Uterus (tissue), 4 donors: ENCODE results near the gene FBLIM1. TPM values are rescaled to one million over a fixed set of nuclear protein-coding genes. Genes with fewer than 3 reads are reported as not detected.

Source experiments
- DNase-seq, 2 donors: peaks; one replicate each; pipeline ENCODE4 v3.0.0-alpha.2; 2019 to 2020
- H3K27ac ChIP-seq, 2 donors: fragments of 200-600 bp; sonication (generic); 1 replicate in 1 of 2; 2 replicates in 1 of 2; pipeline ENCODE4 v1.5.1; 2016 to 2018
- H3K27me3 ChIP-seq, 2 donors: fragments of 200-600 bp; sonication (generic); one replicate each; pipeline ENCODE4 v1.5.1; 2018 to 2019; ENCODE audit warnings: control low read depth in 1 of 2
- H3K36me3 ChIP-seq, 2 donors: fragments of 200-600 bp; sonication (generic); one replicate each; pipeline ENCODE4 v1.5.1; 2019; ENCODE audit warnings: control low read depth in 1 of 2
- H3K4me1 ChIP-seq, 2 donors: fragments of 200-600 bp; sonication (generic); one replicate each; pipeline ENCODE4 v1.5.1; 2018 to 2019; ENCODE audit warnings: control low read depth in 1 of 2
- H3K4me3 ChIP-seq, 2 donors: fragments of 200-600 bp; sonication (generic); 1 replicate in 1 of 2; 2 replicates in 1 of 2; pipeline ENCODE4 v1.5.1; 2018 to 2019; ENCODE audit warnings: mild to moderate bottlenecking in 1 of 2
- H3K9me3 ChIP-seq, 2 donors: fragments of 200-600 bp; sonication (generic); one replicate each; pipeline ENCODE4 v1.5.1; 2019; ENCODE audit warnings: control low read depth in 1 of 2
- CTCF ChIP-seq, 4 experiments: fragments of 200-600 bp in 2 of 4; fragments of 450-650 bp in 2 of 4; sonication (generic) in 2 of 4; IDR thresholded peaks; one replicate each; pipeline ENCODE4 v1.5.1; 2016 to 2019; ENCODE audit warnings: antibody characterized with exemption in 4 of 4, mild to moderate bottlenecking in 2 of 4, moderate library complexity in 1 of 4
- POLR2A ChIP-seq, 2 donors: fragments of 450-650 bp; IDR thresholded peaks; one replicate each; pipeline ENCODE4 v1.6.1; 2016; ENCODE audit warnings: antibody characterized with exemption in 2 of 2, mild to moderate bottlenecking in 1 of 2, moderate library complexity in 1 of 2
- intact Hi-C: fragments of 100-400 bp; cut with DNase I; formaldehyde crosslinking; loops from one replicate; pipeline ENCODE4 v1.15.1; 2023; ENCODE audit warnings: low total_unique reads
- total RNA-seq, 4 donors: library from RNA; depleted of rRNA in 3 of 4; stranded (reverse); fragments of >200 nt in 3 of 4; gene quantifications; one replicate each; pipeline versions ENCODE4 v1.1.0 to v1.2.4, GENCODE V29; 2014 to 2023
- donor health status: DM: yes; HTN: yes; CAD: no.

FBLIM1 gene
- total RNA-seq, 4 donors from 2014 or later, result 12.9 to 96.9 (median 74.3) TPM

GRCh38 chr1:15833069-15833679 is 74.6 kb downstream of the FBLIM1 start:
- no peaks in the 10 kb centered on the region for H3K9me3 ChIP-seq
- H3K36me3 ChIP-seq, result no peaks in the 10 kb centered on the region
- peak; percentile 59 to 60 for DNase-seq
- H3K27me3 ChIP-seq, result no peaks in the 10 kb centered on the region
- TF ChIP-seq POLR2A (IDR thresholded peaks at IDR 0.05), result no peak
- peaks cover 6 to 15% of the 10 kb centered on the region in 2 donors for H3K4me1 ChIP-seq
- H3K4me3 ChIP-seq, result peak overlapping the region; percentile 66 to 96
- peak overlapping the region; percentile 99 to 100 for H3K27ac ChIP-seq
- intact Hi-C loops, result loop anchor here (2.0 kb wide), 1 partner anchor 16 kb away; no protein-coding TSS in a partner anchor

DNA sequence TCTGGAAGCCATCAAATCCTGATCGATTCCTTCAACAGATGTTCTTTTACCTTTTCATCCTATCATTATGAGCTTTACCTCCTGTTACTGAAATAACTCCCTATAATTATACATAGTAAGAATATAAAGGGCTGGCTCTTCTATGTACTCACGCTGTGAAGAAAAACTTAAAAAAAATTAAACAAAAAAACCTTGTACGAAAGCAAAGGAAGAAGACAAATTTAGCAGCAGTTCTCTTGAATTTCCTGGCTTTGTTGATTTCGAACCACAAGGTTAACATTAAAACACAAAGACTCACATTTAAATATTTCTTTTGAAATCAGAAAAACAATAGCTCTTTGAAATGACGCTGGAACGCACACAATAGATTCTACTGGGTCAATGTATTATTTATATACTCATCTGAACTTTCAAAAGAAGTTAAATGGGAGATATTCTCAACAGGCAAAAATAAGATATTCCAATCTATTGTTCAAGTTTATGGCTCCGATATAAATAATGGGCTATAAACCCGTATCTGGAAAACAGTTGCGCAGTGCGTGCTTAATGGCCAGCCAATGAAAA is 75.3 kb downstream of the FBLIM1 start:
- peaks cover 6 to 15% of the 10 kb centered on the region in 2 donors for H3K4me1 ChIP-seq
- H3K36me3 ChIP-seq, result no peaks in the 10 kb centered on the region
- H3K27ac ChIP-seq, result peak overlapping the region; percentile 99 to 100
- DNase-seq, result no peak
- no peak for TF ChIP-seq POLR2A (IDR thresholded peaks at IDR 0.05)
- no peak for TF ChIP-seq CTCF (IDR thresholded peaks at IDR 0.05)
- H3K9me3 ChIP-seq, result no peaks in the 10 kb centered on the region
- H3K27me3 ChIP-seq, result no peaks in the 10 kb centered on the region
- intact Hi-C loops, result loop anchor here (2.0 kb wide), 1 partner anchor 15 kb away; no protein-coding TSS in a partner anchor
- H3K4me3 ChIP-seq, result peak overlapping the region; percentile 66 to 96

DNA sequence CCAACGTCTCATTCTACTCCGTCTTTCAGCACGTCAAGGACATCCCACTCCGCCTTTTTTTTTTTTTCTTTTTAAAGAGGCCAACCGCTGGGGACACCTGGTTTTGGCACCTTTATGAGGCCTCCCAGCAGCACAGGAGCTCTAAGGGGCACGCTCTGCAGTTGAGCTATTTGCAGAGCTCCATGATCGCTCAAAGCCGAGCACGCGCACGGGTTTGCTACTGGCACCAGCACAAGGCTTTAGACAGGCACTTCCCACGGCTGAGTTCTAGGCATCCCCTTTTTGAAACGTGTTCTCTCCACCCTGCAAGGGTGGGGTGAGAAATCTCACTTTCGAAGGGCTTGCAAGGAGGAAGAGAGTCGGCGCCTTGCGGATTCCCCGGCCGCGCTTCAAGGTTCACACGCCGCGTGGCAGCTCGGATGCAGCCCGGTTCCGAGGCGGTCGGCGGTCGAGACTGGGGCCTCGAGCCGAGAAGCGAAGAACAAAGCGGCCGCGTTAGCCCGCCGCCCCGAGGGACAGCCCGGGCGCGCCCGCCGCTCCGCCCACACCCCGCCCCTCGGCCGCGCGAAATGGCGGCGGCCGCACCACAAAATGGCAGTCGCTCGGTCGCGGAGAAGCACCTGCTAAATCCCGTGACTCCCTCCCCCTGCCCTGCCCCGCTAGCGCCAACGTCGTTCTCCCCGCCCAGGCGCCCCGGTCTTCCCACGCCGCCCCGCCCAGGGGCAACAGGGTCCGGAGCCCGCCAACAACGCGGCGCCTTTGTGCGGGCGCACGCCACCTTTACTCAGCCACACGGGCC is 76.0 kb downstream of the FBLIM1 start:
- intact Hi-C loops, result no loop called here
- peak overlapping the region; percentile 66 to 96 for H3K4me3 ChIP-seq
- TF ChIP-seq CTCF (IDR thresholded peaks at IDR 0.05), result peak in 1 of 4 experiments; percentile 2
- peak; percentile 79 to 87 for TF ChIP-seq POLR2A (IDR thresholded peaks at IDR 0.05)
- H3K9me3 ChIP-seq, result no peaks in the 10 kb centered on the region
- peaks cover 6 to 15% of the 10 kb centered on the region in 2 donors for H3K4me1 ChIP-seq
- peak; percentile 88 to 89 for DNase-seq
- no peaks in the 10 kb centered on the region for H3K36me3 ChIP-seq
- peak overlapping the region; percentile 99 to 100 for H3K27ac ChIP-seq
- no peaks in the 10 kb centered on the region for H3K27me3 ChIP-seq

GRCh38 chr1:15835205-15835740 is 76.7 kb downstream of the FBLIM1 start:
- H3K27me3 ChIP-seq, result no peaks in the 10 kb centered on the region
- peak overlapping the region; percentile 99 to 100 for H3K27ac ChIP-seq

More at GRCh38 chr1:15835205-15835740, 76.7 kb downstream of the FBLIM1 start:
- intact Hi-C loops, result no loop called here
- no peaks in the 10 kb centered on the region for H3K36me3 ChIP-seq
- H3K4me3 ChIP-seq, result peak overlapping the region; percentile 66 to 96
- H3K4me1 ChIP-seq, result peaks cover 6 to 14% of the 10 kb centered on the region in 2 donors
- TF ChIP-seq POLR2A (IDR thresholded peaks at IDR 0.05), result no peak
- TF ChIP-seq CTCF (IDR thresholded peaks at IDR 0.05), result no peak
- no peak for DNase-seq
- H3K9me3 ChIP-seq, result no peaks in the 10 kb centered on the region
